Activated T-helper 17 cell treated with anti-CD3 and anti-CD28 coated beads, Interleukin-2, amount 50 U/mL, for 72 hours (primary cell): Measurements from ENCODE around the gene HLA-DRB5. TPM values are rescaled to one million over a fixed set of nuclear protein-coding genes. Genes with fewer than 3 reads are reported as not detected.
A peak's percentile ranks its signal among the peaks of the same experiment; 100 is the strongest.
"Not testable (repeated sequence)": the region's sequence is repeated elsewhere in the genome, so short reads cannot be mapped to it uniquely, and the experiment has no call there.

Experiments used
- ATAC-seq: fragments of 150-1000 bp; cut with Tn5 transposase; replicated peaks from 2 replicates; pipeline ENCODE4 v1.10.0; 2021; ENCODE audit warnings: mild to moderate bottlenecking, moderate library complexity
- H3K27ac Mint-ChIP-seq: one replicate; pipeline ENCODE4 v1.8.0; 2022; ENCODE audit warnings: mixed read lengths
- H3K27me3 Mint-ChIP-seq: one replicate; pipeline ENCODE4 v1.8.0; 2022; ENCODE audit warnings: mixed read lengths
- H3K36me3 Mint-ChIP-seq: one replicate; pipeline ENCODE4 v1.8.0; 2022; ENCODE audit warnings: low read depth, mild to moderate bottlenecking, mixed read lengths
- H3K4me1 Mint-ChIP-seq: one replicate; pipeline ENCODE4 v1.8.0; 2022; ENCODE audit warnings: mixed read lengths
- H3K4me3 Mint-ChIP-seq: one replicate; pipeline ENCODE4 v1.8.0; 2022; ENCODE audit warnings: mild to moderate bottlenecking, mixed read lengths
- H3K9me3 Mint-ChIP-seq: one replicate; pipeline ENCODE4 v1.8.0; 2022; ENCODE audit warnings: mixed read lengths
- total RNA-seq, 2 donors: library from RNA; stranded (reverse); gene quantifications; one replicate each; pipeline ENCODE4 v1.2.3, GENCODE V29; 2022

Gene HLA-DRB5
- total RNA-seq, 2 donors from 2014 or later: 1.5 to 17.6 TPM

DNA sequence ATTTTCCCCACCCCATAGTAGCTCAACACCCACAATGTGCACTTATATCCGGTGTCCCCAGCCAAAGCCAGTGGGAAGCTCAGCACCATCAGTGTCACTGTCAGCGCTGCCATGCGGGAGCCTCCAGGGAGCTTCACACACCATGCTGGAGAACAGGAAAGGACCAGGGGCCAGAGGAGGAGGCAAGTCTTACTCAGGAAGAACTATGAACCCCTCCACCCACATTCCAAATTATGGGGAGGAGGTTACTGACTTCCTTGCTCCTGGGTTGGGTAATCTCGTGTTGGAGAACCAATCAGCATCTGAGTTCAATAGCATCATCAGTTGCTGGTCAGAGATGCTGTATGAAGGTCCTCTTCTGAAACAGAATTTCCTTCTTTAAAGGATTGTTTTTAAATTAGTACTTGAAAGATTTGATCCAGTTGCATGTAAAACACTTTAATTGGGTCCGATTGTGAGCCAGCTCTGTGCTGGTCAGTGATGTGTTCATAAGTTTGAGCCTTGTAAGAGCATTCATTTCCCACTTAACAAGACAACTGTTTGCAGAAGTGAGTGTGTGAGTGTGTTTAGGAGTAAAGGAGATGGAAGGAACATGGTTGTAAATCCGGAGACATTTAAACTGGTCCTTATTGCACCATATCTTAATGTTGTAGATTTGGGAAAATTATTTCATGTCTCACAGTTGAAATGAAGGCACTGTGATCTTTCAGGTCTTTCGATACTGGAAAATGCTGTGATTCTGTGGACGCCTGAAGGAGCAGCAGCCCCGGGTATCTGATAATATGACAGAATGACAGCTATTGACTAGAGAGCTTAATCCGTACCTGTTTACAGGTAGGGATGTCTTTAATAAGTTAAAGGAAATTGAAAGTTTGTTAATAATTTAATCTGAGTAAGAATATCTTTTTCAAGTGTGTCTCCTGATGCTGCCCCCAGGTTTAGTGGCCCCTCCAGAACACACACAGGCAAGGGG is 56.4 kb downstream of the HLA-DRB5 start:
- ATAC-seq: peak; percentile 83
- not testable (repeated sequence) for H3K4me3 Mint-ChIP-seq, H3K27ac Mint-ChIP-seq, H3K36me3 Mint-ChIP-seq, H3K9me3 Mint-ChIP-seq, H3K4me1 Mint-ChIP-seq
- peaks cover 23% of the 10 kb centered on the region for H3K27me3 Mint-ChIP-seq

DNA sequence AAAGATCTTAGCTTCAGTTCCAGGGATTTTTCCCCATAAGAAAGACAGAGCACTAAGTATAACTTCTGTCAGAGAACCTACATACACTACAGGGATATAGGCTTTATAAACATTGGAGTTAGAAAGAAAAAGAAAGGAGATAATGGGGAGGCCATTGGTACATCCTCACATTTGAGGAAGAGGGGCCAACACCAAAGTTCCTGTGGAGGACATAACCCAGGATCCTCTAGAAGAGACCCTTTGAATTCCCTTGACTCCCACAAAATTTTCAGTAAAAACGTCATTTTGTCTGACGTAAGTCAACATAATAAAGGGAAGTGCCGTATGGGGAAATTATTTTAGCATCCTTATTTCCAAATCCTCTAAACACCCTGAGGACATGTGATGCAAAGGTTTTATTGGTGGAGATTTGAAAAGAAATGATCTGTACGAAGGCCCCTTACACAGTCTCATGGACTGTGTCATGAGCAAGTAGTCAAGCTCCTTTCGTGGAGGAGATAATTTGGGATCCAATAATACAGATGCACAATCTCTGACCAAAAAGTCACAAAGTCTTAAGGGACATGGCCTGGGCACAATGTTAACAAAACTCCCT is 57.2 kb downstream of the HLA-DRB5 start:
- Mint-ChIP-seq H3K27ac (no peak overlapping the region), H3K4me3 (no peak overlapping the region), H3K27me3 (peaks cover 20% of the 10 kb centered on the region), H3K9me3 (no peaks in the 10 kb centered on the region), H3K4me1 (no peaks in the 10 kb centered on the region), H3K36me3 (no peaks in the 10 kb centered on the region)
- ATAC-seq: no peak

DNA sequence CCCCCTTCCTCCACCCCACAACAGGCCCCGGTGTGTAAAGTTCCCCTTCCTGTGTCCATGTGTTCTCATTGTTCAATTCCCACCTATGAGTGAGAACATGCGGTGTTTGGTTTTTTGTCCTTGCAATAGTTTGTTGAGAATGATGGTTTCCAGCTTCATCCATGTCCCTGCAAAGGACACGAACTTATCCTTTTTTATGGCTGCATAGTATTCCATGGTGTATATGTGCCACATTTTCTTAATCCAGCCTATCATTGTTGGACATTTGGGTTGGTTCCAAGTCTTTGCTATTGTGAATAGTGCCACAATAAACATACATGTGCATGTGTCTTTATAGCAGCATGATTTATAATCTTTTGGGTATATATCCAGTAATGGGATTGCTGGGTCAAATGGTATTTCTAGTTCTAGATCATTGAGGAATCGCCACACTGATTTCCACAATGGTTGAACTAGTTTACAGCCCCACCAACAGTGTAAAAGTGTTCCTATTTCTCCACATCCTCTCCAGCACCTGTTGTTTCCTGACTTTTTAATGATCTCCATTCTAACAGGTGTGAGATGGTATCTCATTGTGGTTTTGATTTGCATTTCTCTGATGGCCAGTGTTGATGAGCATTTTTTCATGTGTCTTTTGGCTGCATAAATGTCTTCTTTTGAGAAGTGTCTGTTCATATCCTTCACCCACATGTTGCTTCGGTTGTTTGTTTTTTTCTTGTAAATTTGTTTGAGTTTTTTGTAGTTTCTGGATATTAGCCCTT is 62.2 kb downstream of the HLA-DRB5 start:
- H3K27me3 Mint-ChIP-seq: peaks cover 24% of the 10 kb centered on the region
- not testable (repeated sequence) for H3K27ac Mint-ChIP-seq, H3K36me3 Mint-ChIP-seq, H3K9me3 Mint-ChIP-seq, ATAC-seq, H3K4me3 Mint-ChIP-seq, H3K4me1 Mint-ChIP-seq

Other genes starting within 250 kb of the HLA-DRB5 start
- not detected for gene TSBP1, start 158.4 kb downstream of the HLA-DRB5 start, total RNA-seq
- gene BTNL2, start 123.1 kb downstream of the HLA-DRB5 start, total RNA-seq: not detected
- 100 to 1,000 TPM in 1 of 2 donors, 10 to 100 TPM in 1; 13.6 to 170 TPM for gene HLA-DRA, start 90.4 kb downstream of the HLA-DRB5 start, total RNA-seq
- 100 to 1,000 TPM in 1 of 2 donors, 10 to 100 TPM in 1; 11.4 to 109 TPM for gene HLA-DRB1, start 59.6 kb upstream of the HLA-DRB5 start, total RNA-seq
- gene HLA-DQA1, start 107.1 kb upstream of the HLA-DRB5 start, total RNA-seq: 10 to 100 TPM in 1 of 2 donors, 1 to 10 TPM in 1; 1.1 to 11.6 TPM
- 10 to 100 TPM in 1 of 2 donors, 1 to 10 TPM in 1; 3.4 to 25.5 TPM for gene HLA-DQB1, start 136.4 kb upstream of the HLA-DRB5 start, total RNA-seq
- gene HLA-DQA2, start 211.1 kb upstream of the HLA-DRB5 start, total RNA-seq: under 1 TPM; 0.17 to 0.77 TPM
- 1 to 10 TPM; 1.5 to 2.0 TPM for gene HLA-DQB2, start 233.2 kb upstream of the HLA-DRB5 start, total RNA-seq